Endodermal cell (in vitro differentiated cells): Measurements from ENCODE around the gene IGSF9B. TPM values are rescaled to one million over a fixed set of nuclear protein-coding genes. Genes with fewer than 3 reads are reported as not detected.

Experiments used
- DNase-seq: peaks from one replicate; pipeline ENCODE4 v3.0.0-alpha.2; 2017
- H3K27ac ChIP-seq: 2 replicates; pipeline ENCODE4 v1.5.1; 2013; ENCODE audit warnings: mild to moderate bottlenecking, low read depth, low read length, moderate library complexity
- H3K27me3 ChIP-seq: 2 replicates; pipeline ENCODE4 v1.6.1; 2013; ENCODE audit warnings: mild to moderate bottlenecking, low read length, moderate library complexity; ENCODE audit not compliant: insufficient read depth, control insufficient read depth, poor library complexity, severe bottlenecking
- H3K36me3 ChIP-seq: 2 replicates; pipeline ENCODE4 v1.7.0; 2013; ENCODE audit warnings: mild to moderate bottlenecking, low read length, moderate library complexity; ENCODE audit not compliant: control insufficient read depth, insufficient read depth
- H3K4me1 ChIP-seq: one replicate; pipeline ENCODE4 v1.7.0; 2013; ENCODE audit warnings: low read length; ENCODE audit not compliant: control insufficient read depth, insufficient read depth
- H3K4me3 ChIP-seq: 2 replicates; pipeline ENCODE4 v1.5.1; 2013; ENCODE audit warnings: mild to moderate bottlenecking, low read length, moderate library complexity
- H3K9ac ChIP-seq: 2 replicates; pipeline ENCODE4 v1.6.1; 2013; ENCODE audit warnings: mild to moderate bottlenecking, low read length, moderate library complexity; ENCODE audit not compliant: poor library complexity, severe bottlenecking; ENCODE audit errors: extremely low read depth
- H3K9me3 ChIP-seq: 2 replicates; pipeline ENCODE4 v1.6.1; 2013; ENCODE audit warnings: mild to moderate bottlenecking, low read length, moderate library complexity; ENCODE audit not compliant: control insufficient read depth
- H3K27ac Mint-ChIP-seq: 2 replicates; pipeline ENCODE4 v1.8.0; 2020; ENCODE audit warnings: mixed read lengths
- H3K27me3 Mint-ChIP-seq: 2 replicates; pipeline ENCODE4 v1.8.0; 2021; ENCODE audit warnings: mild to moderate bottlenecking, mixed read lengths; ENCODE audit not compliant: insufficient read depth
- H3K36me3 Mint-ChIP-seq: 2 replicates; pipeline ENCODE4 v1.8.0; 2020; ENCODE audit warnings: low read depth, mixed read lengths
- H3K4me1 Mint-ChIP-seq: 2 replicates; pipeline ENCODE4 v1.8.0; 2020; ENCODE audit warnings: mixed read lengths
- H3K4me3 Mint-ChIP-seq: 2 replicates; pipeline ENCODE4 v1.8.0; 2020; ENCODE audit warnings: mild to moderate bottlenecking, moderate library complexity, mixed read lengths
- H3K9me3 Mint-ChIP-seq: 2 replicates; pipeline ENCODE4 v1.8.0; 2020; ENCODE audit warnings: mild to moderate bottlenecking, mixed read lengths
- WGBS, 2 experiments: methylation state at CpG; one replicate each; pipeline versions ENCODE4 v1.1.5 to v1.1.7; 2013; ENCODE audit warnings: missing lambda C conversion rate in 2 of 2, mixed read lengths in 1 of 2; ENCODE audit not compliant: insufficient coverage in 1 of 2, insufficient read length in 1 of 2; 5-methylcytosine and 5-hydroxymethylcytosine counted together
- long read RNA-seq, 4 experiments: library from polyadenylated mRNA in 2 of 4; library from RNA in 1 of 4; library from capped mRNA in 1 of 4; stranded (forward) in 3 of 4; unstranded in 1 of 4; transcript quantifications; one replicate each; pipeline ENCODE4 v2.0.0, GENCODE V29; 2020 to 2021; ENCODE audit warnings: inconsistent platforms in 1 of 4
- polyA plus RNA-seq, 2 experiments: library from polyadenylated mRNA; stranded (reverse); fragments of 50-300 nt; gene quantifications; one replicate each; pipeline ENCODE4 v1.2.3, GENCODE V29; 2013
- total RNA-seq, 2 donors: library from RNA; stranded (reverse); fragmentation: NEBNext Ultra II Directional in 1 of 2; extraction: Animal tissue kit (Norgen Biotek cat#: 25700) in 1 of 2; gene quantifications; 2 replicates in 1 of 2; 3 replicates in 1 of 2; pipeline ENCODE4 v1.2.1, GENCODE V29; 2021
- TF ChIP-seq, protein P1 (sequence below): fragments of 200-600 bp; sonication (generic); conservative IDR thresholded peaks from 2 replicates; pipeline ENCODE4 v1.5.0; 2021; ENCODE audit warnings: antibody characterized with exemption, mild to moderate bottlenecking

Gene IGSF9B, protein sequence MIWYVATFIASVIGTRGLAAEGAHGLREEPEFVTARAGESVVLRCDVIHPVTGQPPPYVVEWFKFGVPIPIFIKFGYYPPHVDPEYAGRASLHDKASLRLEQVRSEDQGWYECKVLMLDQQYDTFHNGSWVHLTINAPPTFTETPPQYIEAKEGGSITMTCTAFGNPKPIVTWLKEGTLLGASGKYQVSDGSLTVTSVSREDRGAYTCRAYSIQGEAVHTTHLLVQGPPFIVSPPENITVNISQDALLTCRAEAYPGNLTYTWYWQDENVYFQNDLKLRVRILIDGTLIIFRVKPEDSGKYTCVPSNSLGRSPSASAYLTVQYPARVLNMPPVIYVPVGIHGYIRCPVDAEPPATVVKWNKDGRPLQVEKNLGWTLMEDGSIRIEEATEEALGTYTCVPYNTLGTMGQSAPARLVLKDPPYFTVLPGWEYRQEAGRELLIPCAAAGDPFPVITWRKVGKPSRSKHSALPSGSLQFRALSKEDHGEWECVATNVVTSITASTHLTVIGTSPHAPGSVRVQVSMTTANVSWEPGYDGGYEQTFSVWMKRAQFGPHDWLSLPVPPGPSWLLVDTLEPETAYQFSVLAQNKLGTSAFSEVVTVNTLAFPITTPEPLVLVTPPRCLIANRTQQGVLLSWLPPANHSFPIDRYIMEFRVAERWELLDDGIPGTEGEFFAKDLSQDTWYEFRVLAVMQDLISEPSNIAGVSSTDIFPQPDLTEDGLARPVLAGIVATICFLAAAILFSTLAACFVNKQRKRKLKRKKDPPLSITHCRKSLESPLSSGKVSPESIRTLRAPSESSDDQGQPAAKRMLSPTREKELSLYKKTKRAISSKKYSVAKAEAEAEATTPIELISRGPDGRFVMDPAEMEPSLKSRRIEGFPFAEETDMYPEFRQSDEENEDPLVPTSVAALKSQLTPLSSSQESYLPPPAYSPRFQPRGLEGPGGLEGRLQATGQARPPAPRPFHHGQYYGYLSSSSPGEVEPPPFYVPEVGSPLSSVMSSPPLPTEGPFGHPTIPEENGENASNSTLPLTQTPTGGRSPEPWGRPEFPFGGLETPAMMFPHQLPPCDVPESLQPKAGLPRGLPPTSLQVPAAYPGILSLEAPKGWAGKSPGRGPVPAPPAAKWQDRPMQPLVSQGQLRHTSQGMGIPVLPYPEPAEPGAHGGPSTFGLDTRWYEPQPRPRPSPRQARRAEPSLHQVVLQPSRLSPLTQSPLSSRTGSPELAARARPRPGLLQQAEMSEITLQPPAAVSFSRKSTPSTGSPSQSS (N-terminal part only)
- 10 to 100 TPM; 14.1 to 23.0 TPM for total RNA-seq
- 11.0 TPM for polyA plus RNA-seq (2013, experiment 1 of 2)
- 11.9 TPM for polyA plus RNA-seq (2013, experiment 2 of 2)
- long read RNA-seq, experiment 1: 0 reads
- long read RNA-seq, experiment 2, partial matches to known transcripts: 0 of 2 reads
- long read RNA-seq, experiment 2, other reads (novel, unspliced or antisense): 2 of 2 reads
- long read RNA-seq, experiment 3, partial matches to known transcripts: 0 of 7 reads
- long read RNA-seq, experiment 3, other reads (novel, unspliced or antisense): 7 of 7 reads
- long read RNA-seq, experiment 4, partial matches to known transcripts: 0 of 2 reads
- long read RNA-seq, experiment 4, other reads (novel, unspliced or antisense): 2 of 2 reads

DNA sequence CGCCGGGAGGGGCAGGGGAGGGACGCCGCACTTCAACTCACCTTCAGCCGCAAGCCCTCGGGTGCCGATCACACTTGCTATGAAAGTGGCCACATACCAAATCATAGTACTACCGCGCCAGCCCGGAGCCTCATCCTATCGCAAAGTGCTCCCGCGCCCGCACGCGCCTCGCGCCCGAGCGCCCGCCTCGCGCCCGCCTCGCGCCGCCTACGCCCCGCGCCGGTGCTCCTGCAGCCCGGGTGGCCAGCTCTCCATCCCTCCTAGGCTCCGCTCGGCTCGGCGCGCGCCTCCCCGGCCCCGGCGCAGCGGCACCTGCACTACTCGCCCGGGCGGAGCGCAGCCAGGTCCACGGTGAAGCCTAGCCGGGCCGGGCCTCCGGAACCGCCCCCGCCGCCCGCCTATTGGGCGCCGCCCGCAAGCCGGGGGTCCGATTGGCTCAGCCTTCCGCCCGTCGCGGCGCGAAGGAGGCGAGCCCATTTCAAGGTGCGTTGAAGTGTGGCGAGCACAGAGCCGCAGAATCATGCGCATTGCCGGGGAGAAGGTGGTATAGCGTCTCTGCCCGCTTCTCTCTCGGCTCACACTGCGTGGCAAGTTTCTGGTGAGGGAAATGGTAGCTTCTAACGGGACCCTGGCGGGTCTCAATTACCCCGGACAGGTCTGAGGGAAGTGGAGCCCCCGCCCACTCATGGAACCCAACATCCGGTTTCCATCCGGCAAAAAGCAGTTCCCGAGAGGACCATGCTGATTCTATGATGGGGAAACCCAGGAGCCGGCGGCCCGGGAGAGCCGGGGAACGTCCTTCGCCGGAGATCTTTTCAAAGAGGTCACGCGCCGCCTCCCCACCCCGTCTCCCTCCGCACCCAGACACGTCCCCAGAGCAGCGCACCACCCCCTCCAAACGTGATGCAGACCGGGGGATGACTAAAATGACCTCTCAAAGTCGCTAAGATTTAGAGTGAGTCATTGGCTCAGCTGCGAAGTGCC, at the start of gene IGSF9B:
TSS of gene IGSF9B (minus strand) at position 319 of the 984 bp plus-strand sequence. CDS start at position 105, 214 bp downstream.
- DNase-seq: peak; percentile 98
- peaks cover 19% of the 10 kb centered on the region for H3K4me1 Mint-ChIP-seq
- Histone ChIP-seq H3K9ac (no peak within 1 kb of the TSS), H3K27ac (no peak within 1 kb of the TSS), H3K27me3 (peaks cover 53% of the 10 kb centered on the region), H3K9me3 (no peaks in the 10 kb centered on the region), H3K36me3 (no peaks in the 10 kb centered on the region), H3K4me3 (peak within 1 kb of the TSS; percentile 93), H3K4me1 (peaks cover 5% of the 10 kb centered on the region)
- peaks cover 59% of the 10 kb centered on the region for H3K27me3 Mint-ChIP-seq
- peak within 1 kb of the TSS; percentile 87 for H3K4me3 Mint-ChIP-seq
- WGBS, 2 experiments: 0 to 1% methylated on average over 41 to 100 of the region's 100 CpGs
- no peaks in the 10 kb centered on the region for H3K36me3 Mint-ChIP-seq
- TF ChIP-seq, protein P1, sequence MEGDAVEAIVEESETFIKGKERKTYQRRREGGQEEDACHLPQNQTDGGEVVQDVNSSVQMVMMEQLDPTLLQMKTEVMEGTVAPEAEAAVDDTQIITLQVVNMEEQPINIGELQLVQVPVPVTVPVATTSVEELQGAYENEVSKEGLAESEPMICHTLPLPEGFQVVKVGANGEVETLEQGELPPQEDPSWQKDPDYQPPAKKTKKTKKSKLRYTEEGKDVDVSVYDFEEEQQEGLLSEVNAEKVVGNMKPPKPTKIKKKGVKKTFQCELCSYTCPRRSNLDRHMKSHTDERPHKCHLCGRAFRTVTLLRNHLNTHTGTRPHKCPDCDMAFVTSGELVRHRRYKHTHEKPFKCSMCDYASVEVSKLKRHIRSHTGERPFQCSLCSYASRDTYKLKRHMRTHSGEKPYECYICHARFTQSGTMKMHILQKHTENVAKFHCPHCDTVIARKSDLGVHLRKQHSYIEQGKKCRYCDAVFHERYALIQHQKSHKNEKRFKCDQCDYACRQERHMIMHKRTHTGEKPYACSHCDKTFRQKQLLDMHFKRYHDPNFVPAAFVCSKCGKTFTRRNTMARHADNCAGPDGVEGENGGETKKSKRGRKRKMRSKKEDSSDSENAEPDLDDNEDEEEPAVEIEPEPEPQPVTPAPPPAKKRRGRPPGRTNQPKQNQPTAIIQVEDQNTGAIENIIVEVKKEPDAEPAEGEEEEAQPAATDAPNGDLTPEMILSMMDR: no peak
- H3K27ac Mint-ChIP-seq: peak within 1 kb of the TSS; percentile 79
- H3K9me3 Mint-ChIP-seq: no peaks in the 10 kb centered on the region

DNA sequence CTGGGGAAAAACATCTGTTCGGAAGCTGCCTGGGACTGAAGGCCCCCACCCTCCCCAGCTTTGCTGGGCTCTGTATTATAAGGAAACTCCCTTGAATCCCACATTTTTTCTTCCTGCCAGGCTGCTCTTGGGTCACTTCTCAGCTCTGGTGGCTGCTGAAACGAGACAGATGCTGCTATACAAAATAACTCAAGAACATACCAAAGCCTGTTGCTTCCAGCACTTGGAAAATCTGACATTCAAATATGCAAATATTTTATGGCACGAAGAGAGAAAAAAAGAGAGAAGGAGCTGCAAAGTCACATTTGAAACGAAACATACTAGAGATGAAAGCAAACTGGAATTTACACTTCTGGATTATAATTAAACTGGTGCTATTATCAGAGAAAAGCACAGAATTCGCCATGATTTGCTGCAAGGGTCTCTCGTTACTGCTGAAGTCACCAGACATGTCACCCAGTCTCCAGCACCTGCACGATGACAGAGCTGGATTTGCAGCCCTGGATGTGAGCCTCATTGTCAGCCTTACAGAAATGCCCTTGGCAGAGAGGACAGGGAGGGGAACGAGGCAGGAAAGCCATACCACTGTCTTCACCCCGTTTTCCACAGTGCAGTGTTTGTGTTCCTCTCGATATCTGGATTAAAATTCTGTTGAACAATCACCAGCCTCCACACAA, 47.9 kb upstream of the IGSF9B start:
- Histone ChIP-seq H3K9me3 (no peaks in the 10 kb centered on the region), H3K36me3 (no peaks in the 10 kb centered on the region), H3K27ac (no peak overlapping the region), H3K4me1 (no peaks in the 10 kb centered on the region), H3K9ac (no peak overlapping the region), H3K4me3 (no peak overlapping the region), H3K27me3 (no peaks in the 10 kb centered on the region)
- H3K36me3 Mint-ChIP-seq: no peaks in the 10 kb centered on the region
- H3K4me1 Mint-ChIP-seq: peaks cover 11% of the 10 kb centered on the region
- TF ChIP-seq, protein P1: no peak
- H3K4me3 Mint-ChIP-seq: no peak overlapping the region
- no peak overlapping the region for H3K27ac Mint-ChIP-seq
- peaks cover 3% of the 10 kb centered on the region for H3K27me3 Mint-ChIP-seq
- 76 to 80% methylated on average over 5 to 10 of the region's 10 CpGs for WGBS, 2 experiments
- peaks cover 1% of the 10 kb centered on the region for H3K9me3 Mint-ChIP-seq
- no peak for DNase-seq
